RWPE2 (cell line): ENCODE results near the gene ZFAND3.
A peak's percentile ranks its signal among the peaks of the same experiment; 100 is the strongest.

Experiments used
- ATAC-seq: fragments of 200-7000 bp; cut with Tn5 transposase; 3 replicates; pipeline ENCODE4 v1.9.1; 2021; ENCODE audit warnings: low read depth
- DNase-seq: peaks from one replicate; pipeline ENCODE4 v3.0.0-alpha.2; 2020; ENCODE audit warnings: low spot score
- H3K27ac ChIP-seq: fragments of 450-650 bp; 2 replicates; pipeline ENCODE4 v1.5.1; 2017; ENCODE audit warnings: mild to moderate bottlenecking; ENCODE audit not compliant: poor library complexity, severe bottlenecking
- H3K27me3 ChIP-seq: fragments of 250-450 bp; sonication (Bioruptor Pico); 2 replicates; pipeline ENCODE4 v1.5.1; 2021; ENCODE audit warnings: mild to moderate bottlenecking, moderate library complexity; ENCODE audit not compliant: insufficient read depth, poor library complexity, severe bottlenecking
- H3K36me3 ChIP-seq: fragments of 250-450 bp; sonication (Bioruptor Pico); 2 replicates; pipeline ENCODE4 v1.5.1; 2020; ENCODE audit warnings: low read depth, mild to moderate bottlenecking, moderate library complexity
- H3K4me1 ChIP-seq: fragments of 250-450 bp; sonication (Bioruptor Pico); 2 replicates; pipeline ENCODE4 v1.5.1; 2021; ENCODE audit warnings: mild to moderate bottlenecking, moderate library complexity; ENCODE audit not compliant: insufficient read depth, poor library complexity, severe bottlenecking
- H3K4me3 ChIP-seq: fragments of 250-450 bp; sonication (Bioruptor Pico); 2 replicates; pipeline ENCODE4 v1.5.1; 2021; ENCODE audit warnings: mild to moderate bottlenecking, moderate library complexity; ENCODE audit not compliant: severe bottlenecking
- H3K9me3 ChIP-seq: fragments of 250-450 bp; sonication (Bioruptor Pico); 2 replicates; pipeline ENCODE4 v1.5.1; 2021; ENCODE audit warnings: mild to moderate bottlenecking, moderate library complexity; ENCODE audit not compliant: severe bottlenecking
- CTCF ChIP-seq: fragments of 450-650 bp; IDR thresholded peaks from one replicate; pipeline ENCODE4 v1.5.1; 2017; ENCODE audit warnings: mild to moderate bottlenecking, moderate library complexity; ENCODE audit not compliant: poor library complexity, severe bottlenecking

Gene ZFAND3

GRCh38 chr6:37903351-37904340, 84.1 kb downstream of the ZFAND3 start:
- H3K4me1 ChIP-seq, result no peaks in the 10 kb centered on the region
- no peak overlapping the region for H3K4me3 ChIP-seq
- no peaks in the 10 kb centered on the region for H3K36me3 ChIP-seq
- H3K27ac ChIP-seq, result no peak overlapping the region
- ATAC-seq (no peak), DNase-seq (no peak)
- TF ChIP-seq CTCF, result no peak
- no peaks in the 10 kb centered on the region for H3K9me3 ChIP-seq
- no peaks in the 10 kb centered on the region for H3K27me3 ChIP-seq

- H3K36me3 ChIP-seq, result no peaks in the 10 kb centered on the region
- no peak for TF ChIP-seq CTCF
- H3K4me3 ChIP-seq, result no peak overlapping the region
- no peak overlapping the region for H3K27ac ChIP-seq
- no peaks in the 10 kb centered on the region for H3K4me1 ChIP-seq
- no peaks in the 10 kb centered on the region for H3K27me3 ChIP-seq
- ATAC-seq (no peak), DNase-seq (no peak)
- no peaks in the 10 kb centered on the region for H3K9me3 ChIP-seq
Measured at GRCh38 chr6:37904590-37904989, 85.1 kb downstream of the ZFAND3 start.

- no peaks in the 10 kb centered on the region for H3K36me3 ChIP-seq
- no peaks in the 10 kb centered on the region for H3K4me1 ChIP-seq
- H3K4me3 ChIP-seq, result no peak overlapping the region
- H3K27ac ChIP-seq, result no peak overlapping the region
- DNase-seq (no peak), ATAC-seq (no peak)
- H3K9me3 ChIP-seq, result no peaks in the 10 kb centered on the region
- TF ChIP-seq CTCF, result no peak
- no peaks in the 10 kb centered on the region for H3K27me3 ChIP-seq
Measured at GRCh38 chr6:37906121-37906520, 86.6 kb downstream of the ZFAND3 start.

GRCh38 chr6:37910998-37911397, 91.5 kb downstream of the ZFAND3 start:
- no peak for TF ChIP-seq CTCF
- no peaks in the 10 kb centered on the region; the same call in 1 of the 2 replicates for H3K36me3 ChIP-seq
- peaks cover 18% of the 10 kb centered on the region for H3K4me1 ChIP-seq
- no peak overlapping the region for H3K4me3 ChIP-seq
- H3K27ac ChIP-seq, result no peak overlapping the region
- H3K9me3 ChIP-seq, result no peaks in the 10 kb centered on the region
- no peak for ATAC-seq
- no peak for DNase-seq
- no peaks in the 10 kb centered on the region for H3K27me3 ChIP-seq

GRCh38 chr6:37913210-37913609, 93.7 kb downstream of the ZFAND3 start:
- H3K4me1 ChIP-seq, result peaks cover 18% of the 10 kb centered on the region
- DNase-seq (no peak), ATAC-seq (peak; percentile 80)
- H3K27ac ChIP-seq, result peak overlapping the region; percentile 3
- no peaks in the 10 kb centered on the region for H3K27me3 ChIP-seq
- H3K9me3 ChIP-seq, result no peaks in the 10 kb centered on the region
- no peak overlapping the region for H3K4me3 ChIP-seq
- no peak for TF ChIP-seq CTCF
- no peaks in the 10 kb centered on the region; the same call in 1 of the 2 replicates for H3K36me3 ChIP-seq
